ENCODE measurements around the gene ERC2. TPM values are rescaled to one million over a fixed set of nuclear protein-coding genes. Genes with fewer than 3 reads are reported as not detected.

The ERC2 gene
- total RNA-seq, 2 experiments from 2014 or later, result not detected

DNA sequence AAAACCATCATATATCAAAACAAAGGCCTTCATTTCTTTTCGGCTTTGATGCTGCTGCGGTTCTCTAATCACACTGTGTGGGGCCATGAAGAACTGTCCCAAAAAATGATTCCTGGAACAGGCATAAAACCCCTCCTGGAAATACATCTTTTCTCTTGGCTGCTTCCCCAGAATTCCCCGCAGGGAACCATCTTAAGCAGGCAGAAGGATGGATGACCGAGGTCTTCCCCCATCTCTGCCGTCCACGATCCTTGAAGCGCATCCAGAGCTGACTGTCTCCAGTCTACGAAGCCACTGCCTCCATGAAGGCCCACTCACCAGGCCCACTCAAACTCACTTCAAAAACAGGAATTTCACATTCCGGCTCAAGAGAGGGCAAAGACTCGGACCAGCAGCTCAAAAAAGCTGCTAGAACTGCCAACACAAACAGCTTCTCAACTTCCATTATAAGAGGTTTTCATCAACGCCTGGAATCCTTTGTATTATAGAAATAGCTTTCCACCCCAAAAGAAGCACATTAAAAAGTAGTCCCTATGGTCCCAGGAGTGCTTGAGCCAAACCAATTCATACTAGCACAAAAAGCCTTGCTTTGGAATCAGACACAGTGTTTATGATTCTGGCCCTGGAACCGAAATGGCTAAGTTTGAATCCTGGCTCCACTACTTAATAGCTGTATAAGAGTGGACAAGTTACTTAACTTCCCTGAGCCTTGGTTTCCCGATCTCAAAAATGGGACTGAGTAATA lies 493.7 kb downstream of the ERC2 start:
- Histone ChIP-seq H3K27ac (ENCODE audit: low read depth, low read length, poor library complexity, severe bottlenecking) (no peak overlapping the region), H3K36me3 (ENCODE audit: insufficient read depth, low read length) (no peaks in the 10 kb centered on the region), H4K20me1 (ENCODE audit: insufficient read depth, low read length) (no peaks in the 10 kb centered on the region), H3K4me2 (ENCODE audit: low read length) (no peak overlapping the region), H3K9me3 (ENCODE audit: low read length) (no peaks in the 10 kb centered on the region), H3K79me2 (ENCODE audit: insufficient read depth, low read depth, low read length) (no peaks in the 10 kb centered on the region), H2AFZ (ENCODE audit: low read length) (no peak overlapping the region), H3K4me3 (ENCODE audit: low read depth, low read length, poor library complexity, severe bottlenecking) (no peak overlapping the region), H3K4me1 (ENCODE audit: insufficient read depth, low read length, poor library complexity, severe bottlenecking) (no peaks in the 10 kb centered on the region), H3K9me2 (ENCODE audit: insufficient read depth, low read length) (0 out of 2 replicates have a peak, but pooled peaks cover 3% of the 10 kb centered on the region)
- TF ChIP-seq EZH2phosphoT487 (IDR thresholded peaks at IDR 0.05; ENCODE audit: borderline replicate concordance, low read depth, low read length), result no peak
- TF ChIP-seq, protein P1, sequence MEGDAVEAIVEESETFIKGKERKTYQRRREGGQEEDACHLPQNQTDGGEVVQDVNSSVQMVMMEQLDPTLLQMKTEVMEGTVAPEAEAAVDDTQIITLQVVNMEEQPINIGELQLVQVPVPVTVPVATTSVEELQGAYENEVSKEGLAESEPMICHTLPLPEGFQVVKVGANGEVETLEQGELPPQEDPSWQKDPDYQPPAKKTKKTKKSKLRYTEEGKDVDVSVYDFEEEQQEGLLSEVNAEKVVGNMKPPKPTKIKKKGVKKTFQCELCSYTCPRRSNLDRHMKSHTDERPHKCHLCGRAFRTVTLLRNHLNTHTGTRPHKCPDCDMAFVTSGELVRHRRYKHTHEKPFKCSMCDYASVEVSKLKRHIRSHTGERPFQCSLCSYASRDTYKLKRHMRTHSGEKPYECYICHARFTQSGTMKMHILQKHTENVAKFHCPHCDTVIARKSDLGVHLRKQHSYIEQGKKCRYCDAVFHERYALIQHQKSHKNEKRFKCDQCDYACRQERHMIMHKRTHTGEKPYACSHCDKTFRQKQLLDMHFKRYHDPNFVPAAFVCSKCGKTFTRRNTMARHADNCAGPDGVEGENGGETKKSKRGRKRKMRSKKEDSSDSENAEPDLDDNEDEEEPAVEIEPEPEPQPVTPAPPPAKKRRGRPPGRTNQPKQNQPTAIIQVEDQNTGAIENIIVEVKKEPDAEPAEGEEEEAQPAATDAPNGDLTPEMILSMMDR (conservative IDR thresholded peaks at IDR 0.05; ENCODE audit: low read length), result no peak
- ChIA-PET POLR2A (no interaction called here), CTCF (ENCODE audit: unreplicated experiment) (no interaction called here)
- no TSS peak for BruUV-seq (replicated peaks)
- intact Hi-C loops (cut with micrococcal nuclease; ENCODE audit: unreplicated experiment), result no loop called here
- no peak for DNase-seq (ENCODE audit: low spot score)

DNA sequence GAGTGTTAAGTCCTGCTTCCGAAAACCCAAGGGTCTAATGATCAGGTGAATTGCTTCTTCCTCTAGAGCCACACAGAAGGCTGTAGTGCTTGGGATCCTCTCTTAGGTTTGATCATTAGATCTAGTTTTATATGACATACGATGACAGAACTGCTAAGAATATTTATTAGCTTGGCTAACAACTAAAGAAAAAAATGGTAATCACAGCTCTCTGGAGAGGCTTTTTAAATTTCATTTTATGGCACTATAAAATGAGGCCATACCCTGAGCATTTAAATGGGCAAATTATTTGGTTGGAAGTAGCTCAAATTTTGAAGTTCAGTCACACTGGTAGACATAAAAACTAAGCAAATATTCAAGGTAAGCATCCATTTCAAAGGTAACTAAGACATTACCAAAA lies 498.6 kb downstream of the ERC2 start:
- no peak for TF ChIP-seq EZH2phosphoT487 (IDR thresholded peaks at IDR 0.05; ENCODE audit: borderline replicate concordance, low read depth, low read length)
- TF ChIP-seq, protein P1 (conservative IDR thresholded peaks at IDR 0.05; ENCODE audit: low read length), result no peak
- no peaks in the 10 kb centered on the region for H3K4me1 ChIP-seq (ENCODE audit: insufficient read depth, low read length, poor library complexity, severe bottlenecking)
- 0 out of 2 replicates have a peak, but pooled peaks cover 3% of the 10 kb centered on the region for H3K9me2 ChIP-seq (ENCODE audit: insufficient read depth, low read length)
- no peak overlapping the region for H3K4me3 ChIP-seq (ENCODE audit: low read depth, low read length, poor library complexity, severe bottlenecking)
- no peak overlapping the region for H3K4me2 ChIP-seq (ENCODE audit: low read length)
- BruUV-seq (replicated peaks), result no TSS peak
- H4K20me1 ChIP-seq (ENCODE audit: insufficient read depth, low read length), result no peaks in the 10 kb centered on the region
- H2AFZ ChIP-seq (ENCODE audit: low read length), result no peak overlapping the region
- H3K9me3 ChIP-seq (ENCODE audit: low read length), result no peaks in the 10 kb centered on the region
- CTCF ChIA-PET (ENCODE audit: unreplicated experiment), result no interaction called here
- no peak overlapping the region for H3K27ac ChIP-seq (ENCODE audit: low read depth, low read length, poor library complexity, severe bottlenecking)
- DNase-seq (ENCODE audit: low spot score), result no peak
- intact Hi-C loops (cut with micrococcal nuclease; ENCODE audit: unreplicated experiment), result no loop called here
- H3K36me3 ChIP-seq (ENCODE audit: insufficient read depth, low read length), result no peaks in the 10 kb centered on the region
- POLR2A ChIA-PET, result interaction anchor here (0.6 kb wide), 1 partner anchor 70 kb away, joined by 3 read pairs; no protein-coding TSS in a partner anchor
- H3K79me2 ChIP-seq (ENCODE audit: insufficient read depth, low read depth, low read length), result no peaks in the 10 kb centered on the region

DNA sequence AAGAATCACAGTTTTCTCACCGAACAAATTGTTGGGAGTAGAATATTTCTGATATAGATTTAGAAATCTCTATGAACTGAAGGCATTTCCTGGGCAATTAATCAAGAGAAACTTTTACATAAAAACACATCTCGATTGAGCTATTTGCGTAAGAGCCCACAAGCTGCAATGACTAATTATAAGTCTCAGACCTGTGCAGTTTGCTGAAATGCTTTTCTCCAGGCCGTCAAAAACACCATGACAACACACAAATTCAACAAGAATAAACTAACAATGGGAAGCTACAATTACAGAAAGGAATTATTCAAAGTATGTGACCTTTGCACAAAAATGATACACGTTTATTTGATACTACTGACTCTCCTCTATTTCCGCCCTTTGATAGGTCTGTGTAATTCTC lies 499.9 kb downstream of the ERC2 start:
- no TSS peak for BruUV-seq (replicated peaks)
- Histone ChIP-seq H3K4me3 (ENCODE audit: low read depth, low read length, poor library complexity, severe bottlenecking) (no peak overlapping the region), H3K27ac (ENCODE audit: low read depth, low read length, poor library complexity, severe bottlenecking) (no peak overlapping the region), H4K20me1 (ENCODE audit: insufficient read depth, low read length) (no peaks in the 10 kb centered on the region), H3K9me2 (ENCODE audit: insufficient read depth, low read length) (0 out of 2 replicates have a peak, but pooled peaks cover 3% of the 10 kb centered on the region), H3K9me3 (ENCODE audit: low read length) (no peaks in the 10 kb centered on the region), H3K79me2 (ENCODE audit: insufficient read depth, low read depth, low read length) (no peaks in the 10 kb centered on the region), H3K4me2 (ENCODE audit: low read length) (no peak overlapping the region), H3K36me3 (ENCODE audit: insufficient read depth, low read length) (no peaks in the 10 kb centered on the region), H2AFZ (ENCODE audit: low read length) (no peak overlapping the region), H3K4me1 (ENCODE audit: insufficient read depth, low read length, poor library complexity, severe bottlenecking) (no peaks in the 10 kb centered on the region)
- TF ChIP-seq EZH2phosphoT487 (IDR thresholded peaks at IDR 0.05; ENCODE audit: borderline replicate concordance, low read depth, low read length), result no peak
- TF ChIP-seq, protein P1 (conservative IDR thresholded peaks at IDR 0.05; ENCODE audit: low read length), result no peak
- no peak for DNase-seq (ENCODE audit: low spot score)
- ChIA-PET POLR2A (interaction anchor here (1.0 kb wide), 1 partner anchor 30 kb away, joined by 3 read pairs; no protein-coding TSS in a partner anchor), CTCF (ENCODE audit: unreplicated experiment) (no interaction called here)
- intact Hi-C loops (cut with micrococcal nuclease; ENCODE audit: unreplicated experiment), result no loop called here

Data from OCI-LY7 (cell line).